ENCODE data around the gene TMEM242.

TMEM242 gene

DNA sequence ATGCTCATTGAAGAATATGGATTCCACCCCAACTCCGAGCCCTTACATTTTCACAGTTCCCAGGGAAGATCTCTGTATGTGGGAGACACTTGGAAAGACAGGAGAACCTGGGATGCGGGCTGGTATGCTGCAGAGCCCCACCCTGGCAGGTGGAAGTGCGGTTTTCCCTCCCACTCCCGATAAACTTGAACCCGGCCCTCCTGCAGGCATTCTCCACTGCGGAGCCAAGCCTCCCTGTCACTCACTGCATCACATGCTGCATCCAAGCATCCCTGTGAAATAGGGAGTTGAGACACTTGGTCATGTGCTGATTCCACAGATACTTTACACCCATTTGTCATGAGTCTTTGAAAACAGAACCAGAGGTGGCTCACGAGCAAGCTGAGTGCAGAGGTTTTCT lies 35.4 kb downstream of the TMEM242 start:
- H3K36me3 Mint-ChIP-seq (ENCODE audit: low read depth), result peaks cover 26% of the 10 kb centered on the region
- no peaks in the 10 kb centered on the region for H3K9me3 Mint-ChIP-seq
- no peak overlapping the region for H3K4me3 Mint-ChIP-seq
- DNase-seq, result no peak
- H3K27me3 Mint-ChIP-seq, result no peaks in the 10 kb centered on the region
- H3K4me1 Mint-ChIP-seq (ENCODE audit: low read depth), result peaks cover 4% of the 10 kb centered on the region
- H3K27ac Mint-ChIP-seq, result no peak overlapping the region

DNA sequence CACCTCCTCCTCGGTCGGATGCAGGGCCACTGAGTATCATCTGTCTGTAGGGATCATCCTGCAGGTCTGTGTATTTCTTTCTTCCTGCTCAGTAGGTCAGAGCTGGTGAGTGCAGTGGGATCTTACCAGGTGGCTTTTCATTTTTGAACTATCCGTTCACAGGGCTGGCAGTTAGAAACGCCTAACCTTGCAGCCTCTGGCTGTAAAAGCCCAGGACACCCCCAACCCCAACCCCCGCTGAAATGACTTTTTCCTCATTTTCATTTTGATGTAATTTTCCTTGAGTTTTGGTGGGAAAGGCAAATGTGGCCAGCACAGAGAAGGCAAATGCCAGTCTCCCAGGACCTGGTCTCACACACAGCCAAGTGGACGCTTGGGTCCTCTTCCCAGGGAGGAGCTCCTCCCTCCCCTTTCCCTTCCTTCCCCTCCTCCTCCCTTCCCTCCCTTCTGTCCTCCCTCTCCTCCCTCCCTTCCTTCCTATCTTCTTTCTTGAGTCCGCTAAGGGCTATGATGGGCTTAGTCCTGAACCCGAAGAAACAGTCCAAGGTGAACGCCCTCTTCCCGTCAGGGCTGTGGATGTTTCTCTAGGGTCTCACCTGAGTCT lies 36.0 kb downstream of the TMEM242 start:
- no peak overlapping the region for H3K27ac Mint-ChIP-seq
- DNase-seq, result no peak
- H3K36me3 Mint-ChIP-seq (ENCODE audit: low read depth), result peaks cover 22% of the 10 kb centered on the region
- H3K27me3 Mint-ChIP-seq, result no peaks in the 10 kb centered on the region
- no peaks in the 10 kb centered on the region for H3K9me3 Mint-ChIP-seq
- peaks cover 1% of the 10 kb centered on the region for H3K4me1 Mint-ChIP-seq (ENCODE audit: low read depth)
- no peak overlapping the region for H3K4me3 Mint-ChIP-seq

DNA sequence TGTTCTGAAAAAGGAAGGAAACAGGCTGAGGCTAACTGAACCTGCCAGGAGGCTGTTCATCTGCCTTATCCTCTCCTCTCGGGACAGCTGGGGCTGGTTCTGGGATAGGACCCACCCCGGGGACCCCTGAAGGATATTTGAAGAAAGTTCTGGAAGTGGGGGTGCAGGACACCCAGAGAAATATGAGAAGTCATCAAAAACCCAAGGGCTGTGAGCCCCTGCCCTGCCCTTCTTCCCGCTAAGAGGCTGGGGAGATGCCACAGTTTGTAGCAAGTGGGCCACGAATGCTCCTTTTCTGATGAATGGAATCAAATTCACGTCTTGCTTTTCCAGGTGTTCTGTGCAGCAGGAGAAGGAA lies 37.9 kb downstream of the TMEM242 start:
- Mint-ChIP-seq H3K27ac (no peak overlapping the region), H3K36me3 (ENCODE audit: low read depth) (peaks cover 5% of the 10 kb centered on the region), H3K4me3 (no peak overlapping the region), H3K9me3 (no peaks in the 10 kb centered on the region), H3K4me1 (ENCODE audit: low read depth) (peaks cover 2% of the 10 kb centered on the region), H3K27me3 (no peaks in the 10 kb centered on the region)
- no peak for DNase-seq

DNA sequence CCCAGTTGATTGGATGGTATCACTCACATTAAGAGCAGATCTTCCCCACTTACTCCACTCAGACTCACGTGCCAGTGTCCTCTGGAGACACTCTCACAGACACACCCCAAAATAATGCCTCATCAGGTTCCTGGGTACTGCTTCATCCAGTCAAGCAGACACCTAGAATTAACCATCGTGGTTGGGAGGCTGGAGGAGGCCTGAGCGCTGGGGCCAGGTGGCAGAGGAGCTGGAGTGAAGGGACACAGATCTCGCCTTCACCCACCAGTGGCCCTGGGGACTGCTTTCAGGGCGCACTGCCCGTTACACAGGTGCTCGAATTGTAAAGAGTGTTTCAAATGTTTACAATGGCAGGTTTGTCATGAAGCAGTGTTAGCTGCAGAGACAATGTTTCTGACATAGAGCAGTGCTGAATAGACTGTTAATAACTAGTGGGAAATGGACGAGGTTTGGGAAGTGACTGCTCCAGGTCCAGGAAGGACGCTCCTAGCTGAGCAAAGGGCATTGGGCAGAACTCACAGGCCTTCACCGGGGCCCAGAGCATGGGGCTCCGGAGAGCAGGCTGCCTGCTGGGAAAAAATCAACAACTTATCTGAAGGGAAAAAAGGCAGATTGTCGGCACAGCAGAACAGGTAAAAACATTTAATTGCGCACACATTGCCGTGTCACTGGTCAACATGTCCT lies 38.4 kb downstream of the TMEM242 start:
- Mint-ChIP-seq H3K4me3 (no peak overlapping the region), H3K27ac (no peak overlapping the region), H3K27me3 (no peaks in the 10 kb centered on the region), H3K4me1 (ENCODE audit: low read depth) (peaks cover 2% of the 10 kb centered on the region), H3K9me3 (no peaks in the 10 kb centered on the region), H3K36me3 (ENCODE audit: low read depth) (peaks cover 3% of the 10 kb centered on the region)
- no peak for DNase-seq

DNA sequence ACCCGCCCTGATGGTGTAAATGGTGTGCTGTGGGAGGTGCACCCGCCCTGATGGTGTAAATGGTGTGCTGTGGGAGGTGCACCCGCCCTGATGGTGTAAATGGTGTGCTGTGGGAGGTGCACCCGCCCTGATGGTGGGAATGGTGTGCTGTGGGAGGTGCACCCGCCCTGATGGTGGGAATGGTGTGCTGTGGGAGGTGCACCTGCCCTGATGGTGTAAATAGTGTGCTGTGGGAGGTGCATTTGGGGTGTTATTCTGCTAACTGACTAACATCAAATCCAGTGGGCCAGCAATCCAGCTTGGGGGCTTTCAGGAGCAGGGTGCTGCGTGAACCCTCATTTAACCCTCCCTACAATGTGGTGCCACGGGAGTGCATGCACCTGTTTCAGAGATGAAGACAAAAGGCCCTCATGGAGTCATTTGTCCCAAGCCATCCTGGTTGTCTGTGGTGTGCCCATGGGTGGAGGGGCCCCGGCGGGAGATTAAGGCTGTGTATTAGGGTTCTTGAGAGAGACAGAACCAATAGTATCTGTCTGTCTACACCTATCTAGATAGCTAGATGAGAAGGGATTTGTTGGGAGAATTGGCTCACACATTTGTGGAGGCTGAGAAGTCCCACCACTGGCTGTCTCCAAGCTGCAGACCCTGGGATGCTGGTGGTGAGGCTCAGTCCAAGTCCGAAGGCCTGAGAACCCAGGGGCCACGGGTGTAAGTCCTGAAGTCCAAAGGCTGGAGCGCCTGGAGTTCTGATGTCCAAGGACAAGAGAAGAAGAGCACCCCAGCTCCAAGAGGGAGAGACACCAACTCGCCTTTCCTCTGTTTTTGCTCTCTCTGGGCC lies 39.2 kb downstream of the TMEM242 start:
- Mint-ChIP-seq H3K4me3 (no peak overlapping the region), H3K27ac (no peak overlapping the region), H3K27me3 (no peaks in the 10 kb centered on the region), H3K9me3 (no peaks in the 10 kb centered on the region), H3K36me3 (ENCODE audit: low read depth) (peaks cover 2% of the 10 kb centered on the region), H3K4me1 (ENCODE audit: low read depth) (peaks cover 2% of the 10 kb centered on the region)
- no peak for DNase-seq

DNA sequence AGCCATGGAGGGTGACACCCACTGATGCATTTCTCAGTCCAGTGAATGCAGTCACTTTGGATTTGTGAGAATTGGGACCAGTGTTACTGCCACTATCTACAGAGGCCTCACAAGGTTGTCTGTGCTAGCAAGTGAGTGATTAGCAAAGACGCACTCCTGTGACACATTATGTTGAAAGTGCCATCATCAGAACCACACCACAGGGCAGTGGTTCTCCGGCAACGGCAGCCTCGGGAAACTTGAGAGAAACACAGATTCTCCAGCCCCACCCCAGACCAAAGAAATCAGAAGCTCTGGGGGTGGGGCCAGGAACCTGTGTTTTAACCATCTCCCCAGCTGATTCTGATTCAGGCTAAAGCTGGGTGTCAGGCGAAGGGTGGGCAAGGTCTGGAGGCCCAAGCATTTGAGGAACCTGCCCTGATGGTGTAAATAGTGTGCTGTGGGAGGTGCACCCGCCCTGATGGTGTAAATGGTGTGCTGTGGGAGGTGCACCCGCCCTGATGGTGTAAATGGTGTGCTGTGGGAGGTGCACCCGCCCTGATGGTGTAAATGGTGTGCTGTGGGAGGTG lies 39.9 kb downstream of the TMEM242 start:
- Mint-ChIP-seq H3K9me3 (no peaks in the 10 kb centered on the region), H3K4me3 (no peak overlapping the region)

DNA sequence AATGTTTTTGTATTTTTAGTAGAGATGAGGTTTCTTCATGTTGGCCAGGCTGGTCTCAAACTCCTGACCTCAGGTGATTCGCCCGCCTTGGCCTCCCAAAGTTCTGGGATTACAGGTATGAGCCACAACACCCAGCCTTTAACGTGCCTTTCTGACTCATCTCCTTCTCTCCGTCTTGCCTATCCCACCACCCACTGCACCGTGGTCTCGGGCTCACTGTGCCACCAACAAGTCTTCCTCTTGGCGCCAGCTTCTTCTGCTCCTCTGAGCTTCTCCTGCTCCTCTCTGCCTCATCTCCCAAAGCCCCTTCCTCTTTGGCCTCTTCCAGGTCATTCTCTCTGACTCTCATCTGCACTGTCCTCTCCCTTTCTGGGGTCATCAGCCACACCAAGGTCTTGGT lies 41.0 kb downstream of the TMEM242 start:
- H3K9me3 Mint-ChIP-seq, result no peaks in the 10 kb centered on the region
- H3K27ac Mint-ChIP-seq, result peak overlapping the region; percentile 6
- peaks cover 2% of the 10 kb centered on the region for H3K4me1 Mint-ChIP-seq (ENCODE audit: low read depth)
- no peak overlapping the region for H3K4me3 Mint-ChIP-seq
- H3K36me3 Mint-ChIP-seq (ENCODE audit: low read depth), result no peaks in the 10 kb centered on the region
- DNase-seq, result no peak
- no peaks in the 10 kb centered on the region for H3K27me3 Mint-ChIP-seq

More for the DNA sequence above, 39.9 kb downstream of the TMEM242 start:
- no peaks in the 10 kb centered on the region for H3K36me3 Mint-ChIP-seq (ENCODE audit: low read depth)
- H3K4me1 Mint-ChIP-seq (ENCODE audit: low read depth), result peaks cover 2% of the 10 kb centered on the region
- no peak overlapping the region for H3K27ac Mint-ChIP-seq
- H3K27me3 Mint-ChIP-seq, result no peaks in the 10 kb centered on the region
- DNase-seq, result no peak

DNA sequence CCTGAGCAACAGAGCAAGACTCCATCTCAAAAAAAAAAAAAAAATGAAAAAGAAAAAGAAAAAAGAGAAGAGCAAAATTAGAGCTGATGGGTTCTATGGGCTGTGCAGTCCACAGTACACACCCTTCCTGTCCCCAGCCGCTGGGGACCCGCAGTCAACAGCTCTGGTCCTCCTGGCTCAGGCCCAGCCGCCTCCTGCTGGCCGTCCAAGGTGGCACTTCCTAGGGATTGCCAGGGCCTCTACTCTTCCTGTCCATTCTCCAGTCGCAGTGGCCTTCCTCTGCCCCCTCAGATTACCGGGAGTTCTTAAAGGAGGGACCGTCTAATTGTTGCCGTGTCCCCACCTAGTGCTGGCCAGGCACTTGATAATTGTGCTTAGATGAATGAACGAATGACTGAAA lies 41.7 kb downstream of the TMEM242 start:
- H3K36me3 Mint-ChIP-seq (ENCODE audit: low read depth), result no peaks in the 10 kb centered on the region
- H3K27me3 Mint-ChIP-seq, result no peaks in the 10 kb centered on the region
- H3K27ac Mint-ChIP-seq, result no peak overlapping the region
- no peak overlapping the region for H3K4me3 Mint-ChIP-seq
- H3K9me3 Mint-ChIP-seq, result no peaks in the 10 kb centered on the region
- peaks cover 2% of the 10 kb centered on the region for H3K4me1 Mint-ChIP-seq (ENCODE audit: low read depth)
- no peak for DNase-seq

DNA sequence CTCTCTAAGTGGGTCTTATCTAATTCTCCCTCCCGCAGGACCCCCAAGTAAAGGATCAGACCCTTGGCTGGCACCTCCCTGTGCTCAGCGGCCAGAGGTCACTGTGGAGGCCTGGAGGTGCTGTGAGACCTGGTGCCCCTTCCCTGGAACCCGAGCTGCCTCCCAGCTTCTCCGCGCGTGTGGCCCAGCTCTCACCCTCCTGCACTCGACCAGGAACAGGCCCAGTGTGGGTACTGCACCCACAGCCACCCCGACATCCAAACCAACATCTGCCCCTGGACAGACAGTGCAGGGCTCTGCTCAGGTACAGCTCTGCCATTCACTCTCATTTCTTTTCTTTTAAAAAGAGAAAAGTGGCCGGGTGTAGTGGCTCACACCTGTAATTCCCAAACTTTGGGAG lies 42.4 kb downstream of the TMEM242 start:
- Mint-ChIP-seq H3K27ac (no peak overlapping the region), H3K4me3 (no peak overlapping the region), H3K9me3 (no peaks in the 10 kb centered on the region), H3K36me3 (ENCODE audit: low read depth) (no peaks in the 10 kb centered on the region), H3K27me3 (no peaks in the 10 kb centered on the region), H3K4me1 (ENCODE audit: low read depth) (peaks cover 2% of the 10 kb centered on the region)
- DNase-seq, result no peak

DNA sequence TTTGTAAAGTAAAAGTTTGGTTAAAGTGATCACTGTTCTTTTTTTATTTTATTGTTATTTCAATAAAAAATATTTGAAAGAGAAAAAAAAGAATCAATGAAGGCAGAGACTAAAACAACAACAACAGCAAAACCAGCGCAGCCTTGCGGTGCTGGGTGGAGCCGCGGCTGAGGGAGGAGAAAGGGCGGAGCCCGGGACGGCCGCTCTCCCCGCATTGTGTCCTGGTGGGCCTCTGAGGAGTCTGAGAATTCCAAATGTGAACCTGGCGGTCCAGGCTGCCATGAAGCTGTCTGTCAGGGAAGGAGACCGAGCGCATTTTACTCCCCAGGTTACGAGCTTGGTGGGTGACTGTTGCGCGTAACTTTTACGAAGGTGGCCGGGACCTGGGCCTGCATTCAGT lies 43.2 kb downstream of the TMEM242 start:
- Mint-ChIP-seq H3K9me3 (no peaks in the 10 kb centered on the region), H3K4me1 (ENCODE audit: low read depth) (peaks cover 4% of the 10 kb centered on the region), H3K36me3 (ENCODE audit: low read depth) (no peaks in the 10 kb centered on the region), H3K27me3 (no peaks in the 10 kb centered on the region), H3K4me3 (no peak overlapping the region), H3K27ac (no peak overlapping the region)
- DNase-seq, result no peak

DNA sequence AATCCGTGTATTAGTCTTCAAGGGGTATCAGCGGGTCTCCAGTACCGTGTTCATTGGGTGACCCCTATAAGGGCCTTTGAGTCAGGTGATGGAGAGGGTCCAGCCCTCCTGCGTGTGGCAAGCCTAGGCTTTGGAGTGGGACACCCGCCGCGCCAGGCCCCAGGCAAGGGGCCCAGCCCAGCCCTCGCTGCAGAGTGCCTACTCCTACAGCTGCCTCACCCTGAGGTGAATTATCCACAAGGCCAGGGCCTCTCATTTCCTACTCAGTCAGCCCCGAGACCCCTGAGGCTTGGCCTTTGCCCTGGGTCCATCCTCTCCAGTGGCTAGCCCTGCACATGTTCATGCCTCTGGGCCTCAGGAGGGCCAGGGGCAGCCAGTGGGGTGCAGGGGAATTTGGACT lies 45.1 kb downstream of the TMEM242 start:
- no peaks in the 10 kb centered on the region for H3K27me3 Mint-ChIP-seq
- H3K4me3 Mint-ChIP-seq, result no peak overlapping the region
- no peaks in the 10 kb centered on the region for H3K36me3 Mint-ChIP-seq (ENCODE audit: low read depth)
- no peak for DNase-seq
- no peak overlapping the region for H3K27ac Mint-ChIP-seq
- peaks cover 13% of the 10 kb centered on the region for H3K4me1 Mint-ChIP-seq (ENCODE audit: low read depth)
- no peaks in the 10 kb centered on the region for H3K9me3 Mint-ChIP-seq

DNA sequence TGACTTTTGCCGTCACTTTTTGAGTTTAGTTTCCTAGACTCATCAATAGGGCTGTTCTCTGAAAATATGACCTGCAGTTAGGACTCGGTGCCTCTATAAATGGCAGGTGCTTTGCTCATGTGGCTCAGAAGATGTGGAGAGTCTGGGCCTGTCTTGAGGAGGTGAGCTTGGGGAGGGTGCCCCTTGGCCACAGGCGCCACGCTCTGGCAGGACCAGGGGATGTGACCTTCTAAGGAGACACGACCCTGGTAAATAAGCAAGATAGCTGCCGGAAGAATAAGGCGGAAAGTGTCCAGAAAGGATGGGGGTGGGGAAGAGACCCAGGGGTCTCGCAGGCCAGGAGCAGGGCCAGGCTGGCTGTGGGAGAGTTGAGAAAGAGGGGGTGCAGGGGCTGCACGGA lies 46.6 kb downstream of the TMEM242 start:
- no peaks in the 10 kb centered on the region for H3K36me3 Mint-ChIP-seq (ENCODE audit: low read depth)
- no peak overlapping the region for H3K4me3 Mint-ChIP-seq
- no peak overlapping the region for H3K27ac Mint-ChIP-seq
- H3K9me3 Mint-ChIP-seq, result no peaks in the 10 kb centered on the region
- DNase-seq, result no peak
- H3K4me1 Mint-ChIP-seq (ENCODE audit: low read depth), result peaks cover 11% of the 10 kb centered on the region
- no peaks in the 10 kb centered on the region for H3K27me3 Mint-ChIP-seq

DNA sequence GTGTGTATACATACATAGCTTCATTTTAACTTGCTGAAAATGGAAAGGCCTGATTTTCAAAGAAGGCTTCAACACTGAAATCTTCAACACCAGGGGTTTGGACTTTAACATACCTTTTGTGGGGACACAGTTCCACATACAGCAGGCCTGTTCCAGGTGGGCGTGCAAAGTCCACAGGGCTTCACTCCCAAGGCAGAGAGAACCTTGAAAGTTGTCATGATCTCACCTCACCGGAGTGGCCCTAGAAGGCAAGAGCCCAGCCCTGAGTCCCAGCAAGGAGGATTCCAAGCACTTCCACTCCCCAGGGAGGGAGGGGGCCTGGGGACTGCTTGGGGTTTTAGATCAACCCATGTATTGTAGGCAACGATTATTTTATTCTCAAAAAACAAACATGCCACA lies 47.2 kb downstream of the TMEM242 start:
- no peak overlapping the region for H3K4me3 Mint-ChIP-seq
- H3K27me3 Mint-ChIP-seq, result no peaks in the 10 kb centered on the region

DNA sequence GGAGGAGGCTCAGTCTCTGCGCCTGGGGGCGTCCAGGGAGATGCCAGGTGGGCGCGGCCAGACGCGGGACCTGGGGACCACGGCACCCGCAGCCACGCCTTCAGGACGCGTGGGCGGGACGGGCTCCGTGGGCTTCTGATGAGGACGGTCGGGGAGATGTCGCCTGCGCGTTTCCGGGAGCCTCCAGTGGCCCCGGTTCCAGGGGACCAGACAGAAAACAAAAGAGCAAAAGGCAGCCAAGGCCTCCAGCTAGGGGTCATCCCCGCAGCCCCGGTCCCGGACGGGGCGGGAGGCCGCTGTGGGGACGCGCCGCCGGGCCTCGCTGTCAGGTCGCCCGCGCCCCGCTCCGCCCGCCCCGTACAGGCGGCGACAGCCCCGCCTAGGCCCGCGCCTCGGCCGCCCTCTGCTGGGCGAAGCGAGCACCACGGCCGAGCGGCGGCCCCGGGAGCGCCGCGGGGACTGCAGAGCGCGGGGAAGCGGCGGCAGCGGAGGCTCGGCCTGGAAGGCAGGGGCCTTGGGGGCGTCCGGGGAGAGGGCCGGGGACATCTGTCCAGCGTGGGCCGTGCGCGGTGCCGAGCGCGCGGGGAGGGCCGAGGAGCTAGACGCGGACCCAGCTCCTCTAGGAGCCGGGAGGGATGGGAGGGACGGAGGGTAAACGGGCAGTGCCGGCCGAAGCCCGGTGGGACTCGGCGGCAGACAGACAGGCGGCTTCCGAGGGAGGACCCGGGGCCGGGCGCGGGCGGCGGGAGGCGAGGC lies 48.7 kb downstream of the TMEM242 start:
- Mint-ChIP-seq H3K27ac (peak overlapping the region; percentile 88), H3K9me3 (peaks cover 8% of the 10 kb centered on the region), H3K27me3 (no peaks in the 10 kb centered on the region), H3K4me1 (ENCODE audit: low read depth) (peaks cover 11% of the 10 kb centered on the region), H3K36me3 (ENCODE audit: low read depth) (no peaks in the 10 kb centered on the region), H3K4me3 (peak overlapping the region; percentile 80)
- DNase-seq, result peak; percentile 91

More for the DNA sequence above, 47.2 kb downstream of the TMEM242 start:
- H3K36me3 Mint-ChIP-seq (ENCODE audit: low read depth), result no peaks in the 10 kb centered on the region
- H3K4me1 Mint-ChIP-seq (ENCODE audit: low read depth), result peaks cover 11% of the 10 kb centered on the region
- no peak overlapping the region for H3K27ac Mint-ChIP-seq
- no peaks in the 10 kb centered on the region for H3K9me3 Mint-ChIP-seq
- DNase-seq, result no peak

Data from activated T-cell treated with anti-CD3 and anti-CD28 coated beads, Interleukin-2, amount 50 U/mL, for 24 hours (primary cell).